ENCODE measurements around the gene ATXN7. TPM values are rescaled to one million over a fixed set of nuclear protein-coding genes. Genes with fewer than 3 reads are reported as not detected.

ATXN7 gene
- total and polyA plus RNA-seq, 4 donors, result 2.8 to 13.6 (median 5.6) TPM

GRCh38 chr3:63968612-63969350 is 105.1 kb downstream of the ATXN7 start:
- Histone ChIP-seq H3K9ac (ENCODE audit: low read depth in 1 of 2, low read length in 2 of 2) (peak overlapping the region; percentile 54 to 86), H3K9me3 (ENCODE audit: control insufficient read depth in 4 of 4, low read length in 3 of 4) (no peaks in the 10 kb centered on the region)
- TF ChIP-seq NR2F2 (IDR thresholded peaks at IDR 0.05), result no peak
- no peak for TF ChIP-seq FOXA1 (IDR thresholded peaks at IDR 0.05)
- no peak for TF ChIP-seq YY1 (IDR thresholded peaks at IDR 0.05)
- TF ChIP-seq ZBTB33 (IDR thresholded peaks at IDR 0.05), result no peak
- TF ChIP-seq GABPA (IDR thresholded peaks at IDR 0.05 in 1 of 2, conservative IDR thresholded peaks at IDR 0.05 in 1 of 2), result no peak
- no peak for TF ChIP-seq HNF4G (IDR thresholded peaks at IDR 0.05)

GRCh38 chr3:63969876-63970275 is 106.2 kb downstream of the ATXN7 start:
- 22% methylated on average over 2 of the region's 2 CpGs for whole genome bisulfite sequencing
- H3K9ac ChIP-seq (ENCODE audit: low read depth in 1 of 2, low read length in 2 of 2), result peak overlapping the region in 1 of 2 donors; percentile 2
- peak overlapping the region in 1 of 2 donors; percentile 62 for H3K27ac ChIP-seq (ENCODE audit: low read depth in 1 of 2, low read length in 2 of 2)
- no peak for TF ChIP-seq SP1 (IDR thresholded peaks at IDR 0.05)
- no peak for TF ChIP-seq ZBTB33 (IDR thresholded peaks at IDR 0.05)
- H3K4me3 ChIP-seq (ENCODE audit: low read depth in 1 of 3, low read length in 3 of 3), result no peak overlapping the region
- DNase-seq (ENCODE audit: low spot score), result no peak
- H3K27me3 ChIP-seq (ENCODE audit: control insufficient read depth in 4 of 4, insufficient read depth in 4 of 4, low read length in 3 of 4), result no peaks in the 10 kb centered on the region
- H3K36me3 ChIP-seq (ENCODE audit: control insufficient read depth in 4 of 4, insufficient read depth in 3 of 4, low read depth in 1 of 4, low read length in 3 of 4), result no peaks in the 10 kb centered on the region
- H3K4me1 ChIP-seq (ENCODE audit: control insufficient read depth in 4 of 4, insufficient read depth in 4 of 4, low read length in 3 of 4), result peaks cover 19 to 68% (median 62%) of the 10 kb centered on the region in 4 donors
- no peaks in the 10 kb centered on the region for H3K9me3 ChIP-seq (ENCODE audit: control insufficient read depth in 4 of 4, low read length in 3 of 4)

More at GRCh38 chr3:63968612-63969350, 105.1 kb downstream of the ATXN7 start:
- peak overlapping the region; percentile 21 to 68 (median 46) for H3K4me3 ChIP-seq (ENCODE audit: low read depth in 1 of 3, low read length in 3 of 3)
- peaks cover 16 to 69% (median 64%) of the 10 kb centered on the region in 4 donors for H3K4me1 ChIP-seq (ENCODE audit: control insufficient read depth in 4 of 4, insufficient read depth in 4 of 4, low read length in 3 of 4)
- H3K36me3 ChIP-seq (ENCODE audit: control insufficient read depth in 4 of 4, insufficient read depth in 3 of 4, low read depth in 1 of 4, low read length in 3 of 4), result no peaks in the 10 kb centered on the region
- H3K27ac ChIP-seq (ENCODE audit: low read depth in 1 of 2, low read length in 2 of 2), result peak overlapping the region; percentile 62 to 87
- WGBS, result 12% methylated on average over 3 of the region's 3 CpGs
- no peaks in the 10 kb centered on the region for H3K27me3 ChIP-seq (ENCODE audit: control insufficient read depth in 4 of 4, insufficient read depth in 4 of 4, low read length in 3 of 4)
- no peak for DNase-seq (ENCODE audit: low spot score)

- H3K4me3 ChIP-seq (ENCODE audit: low read depth in 1 of 3, low read length in 3 of 3), result no peak overlapping the region
- H3K4me1 ChIP-seq (ENCODE audit: control insufficient read depth in 4 of 4, insufficient read depth in 4 of 4, low read length in 3 of 4), result peaks cover 19 to 71% (median 64%) of the 10 kb centered on the region in 4 donors
- H3K9me3 ChIP-seq (ENCODE audit: control insufficient read depth in 4 of 4, low read length in 3 of 4), result no peaks in the 10 kb centered on the region
- no peaks in the 10 kb centered on the region for H3K27me3 ChIP-seq (ENCODE audit: control insufficient read depth in 4 of 4, insufficient read depth in 4 of 4, low read length in 3 of 4)
- H3K27ac ChIP-seq (ENCODE audit: low read depth in 1 of 2, low read length in 2 of 2), result peak overlapping the region; percentile 23 to 25
- 36% methylated on average over 11 of the region's 11 CpGs for WGBS
- no peak for DNase-seq (ENCODE audit: low spot score)
- H3K9ac ChIP-seq (ENCODE audit: low read depth in 1 of 2, low read length in 2 of 2), result peak overlapping the region in 1 of 2 donors; percentile 33
- H3K36me3 ChIP-seq (ENCODE audit: control insufficient read depth in 4 of 4, insufficient read depth in 3 of 4, low read depth in 1 of 4, low read length in 3 of 4), result no peaks in the 10 kb centered on the region
- TF ChIP-seq FOXA1 (IDR thresholded peaks at IDR 0.05) (no peak), HNF4A (conservative IDR thresholded peaks at IDR 0.05) (peak; percentile 29 to 61), RAD21 (IDR thresholded peaks at IDR 0.05) (no peak), REST (IDR thresholded peaks at IDR 0.05) (no peak), FOXA2 (IDR thresholded peaks at IDR 0.05) (no peak), MAX (IDR thresholded peaks at IDR 0.05) (peak; percentile 30), CTCF (IDR thresholded peaks at IDR 0.05; ENCODE audit: low read depth, low read length, missing input control) (no peak), EGR1 (IDR thresholded peaks at IDR 0.05; ENCODE audit: low read depth in 2 of 2) (no peak), ATF3 (IDR thresholded peaks at IDR 0.05) (no peak), GABPA (IDR thresholded peaks at IDR 0.05 in 1 of 2, conservative IDR thresholded peaks at IDR 0.05 in 1 of 2) (no peak)
These were observed 107.2 kb downstream of the ATXN7 start for GRCh38 chr3:63970631-63971475.

Measured in liver (tissue), 9 donors.